ENCODE measurements around the gene SCGB3A2.

GRCh38 chr5:147906326-147907095, 28.0 kb downstream of the SCGB3A2 start, which contains the start of gene C5orf46:
- TF ChIP-seq, protein P1, sequence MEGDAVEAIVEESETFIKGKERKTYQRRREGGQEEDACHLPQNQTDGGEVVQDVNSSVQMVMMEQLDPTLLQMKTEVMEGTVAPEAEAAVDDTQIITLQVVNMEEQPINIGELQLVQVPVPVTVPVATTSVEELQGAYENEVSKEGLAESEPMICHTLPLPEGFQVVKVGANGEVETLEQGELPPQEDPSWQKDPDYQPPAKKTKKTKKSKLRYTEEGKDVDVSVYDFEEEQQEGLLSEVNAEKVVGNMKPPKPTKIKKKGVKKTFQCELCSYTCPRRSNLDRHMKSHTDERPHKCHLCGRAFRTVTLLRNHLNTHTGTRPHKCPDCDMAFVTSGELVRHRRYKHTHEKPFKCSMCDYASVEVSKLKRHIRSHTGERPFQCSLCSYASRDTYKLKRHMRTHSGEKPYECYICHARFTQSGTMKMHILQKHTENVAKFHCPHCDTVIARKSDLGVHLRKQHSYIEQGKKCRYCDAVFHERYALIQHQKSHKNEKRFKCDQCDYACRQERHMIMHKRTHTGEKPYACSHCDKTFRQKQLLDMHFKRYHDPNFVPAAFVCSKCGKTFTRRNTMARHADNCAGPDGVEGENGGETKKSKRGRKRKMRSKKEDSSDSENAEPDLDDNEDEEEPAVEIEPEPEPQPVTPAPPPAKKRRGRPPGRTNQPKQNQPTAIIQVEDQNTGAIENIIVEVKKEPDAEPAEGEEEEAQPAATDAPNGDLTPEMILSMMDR (IDR thresholded peaks at IDR 0.05; ENCODE audit: insufficient read depth, low read length): no peak
- TF ChIP-seq POLR2AphosphoS5 (IDR thresholded peaks at IDR 0.05; ENCODE audit: low read depth) (no peak), GABPA (IDR thresholded peaks at IDR 0.05; ENCODE audit: low read depth) (no peak)

Measured in HL-60 (cell line).